CD1c-positive myeloid dendritic cell (primary cell): ENCODE measurements around the gene NUB1.

Experiments used
- DNase-seq: peaks from one replicate; pipeline ENCODE4 v3.0.0-alpha.2; 2016; ENCODE audit errors: extremely low spot score

The NUB1 gene

GRCh38 chr7:151404216-151405011 is 62.8 kb downstream of the NUB1 start:
- peak; percentile 76 for DNase-seq

- DNase-seq = no peak
Observed at GRCh38 chr7:151405056-151405455, 63.4 kb downstream of the NUB1 start.

GRCh38 chr7:151405588-151405987 is 64.0 kb downstream of the NUB1 start:
- DNase-seq = no peak

GRCh38 chr7:151406051-151406875 is 64.7 kb downstream of the NUB1 start:
- no peak for DNase-seq

- no peak for DNase-seq
Observed at GRCh38 chr7:151406886-151407583, 65.4 kb downstream of the NUB1 start.

- no peak for DNase-seq
Observed at GRCh38 chr7:151408498-151408838, 66.9 kb downstream of the NUB1 start.

- DNase-seq = peak; percentile 54
Observed at GRCh38 chr7:151408839-151409666, 67.4 kb downstream of the NUB1 start.

- no peak for DNase-seq
Observed at GRCh38 chr7:151409667-151410404, 68.2 kb downstream of the NUB1 start, which contains the start of gene WDR86. TSS of gene WDR86 (minus strand) at chr7:151410038. CDS start at chr7:151409589, 449 bp downstream.

- DNase-seq = no peak
Observed at GRCh38 chr7:151410405-151411390, 69.1 kb downstream of the NUB1 start.

GRCh38 chr7:151411551-151411950 is 69.9 kb downstream of the NUB1 start:
- peak; percentile 38 for DNase-seq

GRCh38 chr7:151412318-151412717 is 70.7 kb downstream of the NUB1 start:
- DNase-seq = no peak

GRCh38 chr7:151413241-151413640 is 71.6 kb downstream of the NUB1 start:
- no peak for DNase-seq

- DNase-seq = peak; percentile 74
Observed at GRCh38 chr7:151415375-151416105, 73.9 kb downstream of the NUB1 start.

GRCh38 chr7:151416112-151416940 is 74.7 kb downstream of the NUB1 start:
- DNase-seq = no peak

- peak; percentile 13 for DNase-seq
Observed at GRCh38 chr7:151416941-151417315, 75.3 kb downstream of the NUB1 start.

GRCh38 chr7:151420144-151420543 is 78.5 kb downstream of the NUB1 start:
- no peak for DNase-seq

GRCh38 chr7:151422212-151422611 is 80.6 kb downstream of the NUB1 start:
- DNase-seq = no peak

GRCh38 chr7:151423226-151423625 is 81.6 kb downstream of the NUB1 start:
- no peak for DNase-seq
